Stimulated activated CD4-positive, alpha-beta T cell treated with anti-CD3 and anti-CD28 coated beads, Interleukin-12 subunit alpha, Interleukin-12 subunit beta, amount 100 ng/mL, for 48 hours (primary cell): Measurements from ENCODE around the gene PHF5A.

ENCODE experiments used
- DNase-seq, 3 donors: peaks; one replicate each; pipeline ENCODE4 v3.0.0-alpha.2; 2020; ENCODE audit warnings: low read depth in 2 of 3, low spot score in 1 of 3

The PHF5A gene

DNA sequence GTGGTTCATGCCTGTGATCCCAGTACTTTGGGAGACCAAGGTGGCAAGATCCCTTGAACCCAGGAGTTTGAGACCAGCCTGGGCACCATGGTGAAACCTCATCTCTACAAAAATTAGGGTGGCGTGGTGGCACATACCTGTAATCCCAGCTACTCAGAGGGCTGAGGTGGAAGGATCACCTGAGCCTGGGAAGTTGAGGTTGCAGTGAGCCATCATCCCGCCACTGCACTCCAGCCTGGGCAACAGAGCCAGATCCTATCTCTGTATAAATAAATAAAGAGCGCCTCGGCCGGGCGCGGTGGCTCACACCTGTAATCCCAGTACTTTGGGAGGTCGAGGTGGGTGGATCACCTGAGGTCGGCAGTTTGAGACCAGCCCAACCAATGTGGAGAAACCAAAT, 49.8 kb downstream of the PHF5A start:
- DNase-seq, result no peak

GRCh38 chr22:41417622-41418390, 50.7 kb downstream of the PHF5A start:
- DNase-seq, result no peak

- no peak for DNase-seq
These were observed 52.9 kb downstream of the PHF5A start for GRCh38 chr22:41415554-41415953.

- no peak for DNase-seq
These were observed 57.3 kb downstream of the PHF5A start for GRCh38 chr22:41411021-41411851.

- DNase-seq, result no peak
These were observed 58.2 kb downstream of the PHF5A start for GRCh38 chr22:41410311-41410751.
